IMR-90 (cell line): ENCODE measurements around the gene DDX60.

ENCODE experiments used
- CEBPB ChIP-seq: IDR thresholded peaks from 2 replicates; pipeline ENCODE4 v1.6.1; 2012; ENCODE audit warnings: low read depth, low read length, improper control_type of control experiment
- CHD1 ChIP-seq: IDR thresholded peaks from 2 replicates; pipeline ENCODE4 v1.6.1; 2012; ENCODE audit warnings: low read depth, low read length, improper control_type of control experiment
- FOS ChIP-seq: fragments of 150-350 bp; IDR thresholded peaks from 2 replicates; pipeline ENCODE4 v1.6.1; 2016; ENCODE audit warnings: low read depth, low read length
- MAZ ChIP-seq: IDR thresholded peaks from 2 replicates; pipeline ENCODE4 v1.6.1; 2012; ENCODE audit warnings: low read depth, mild to moderate bottlenecking, low read length, improper control_type of control experiment, moderate library complexity, borderline replicate concordance
- POLR2A ChIP-seq: IDR thresholded peaks from 2 replicates; pipeline ENCODE4 v1.6.1; 2012; ENCODE audit warnings: mild to moderate bottlenecking, low read depth, low read length
- RFX5 ChIP-seq: IDR thresholded peaks from 2 replicates; pipeline ENCODE4 v1.8.0; 2012; ENCODE audit warnings: low read depth, mild to moderate bottlenecking, low read length, moderate library complexity
- TF ChIP-seq, protein P1 (sequence below): conservative IDR thresholded peaks from 2 replicates; pipeline ENCODE4 v1.5.1; 2012; ENCODE audit warnings: mild to moderate bottlenecking, low read depth, low read length, improper control_type of control experiment
- TF ChIP-seq, protein P2 (sequence below): fragments of 150-350 bp; IDR thresholded peaks from 2 replicates; pipeline ENCODE4 v1.6.1; 2017; ENCODE audit warnings: mild to moderate bottlenecking, antibody characterized with exemption, low read length, low read depth

DNA sequence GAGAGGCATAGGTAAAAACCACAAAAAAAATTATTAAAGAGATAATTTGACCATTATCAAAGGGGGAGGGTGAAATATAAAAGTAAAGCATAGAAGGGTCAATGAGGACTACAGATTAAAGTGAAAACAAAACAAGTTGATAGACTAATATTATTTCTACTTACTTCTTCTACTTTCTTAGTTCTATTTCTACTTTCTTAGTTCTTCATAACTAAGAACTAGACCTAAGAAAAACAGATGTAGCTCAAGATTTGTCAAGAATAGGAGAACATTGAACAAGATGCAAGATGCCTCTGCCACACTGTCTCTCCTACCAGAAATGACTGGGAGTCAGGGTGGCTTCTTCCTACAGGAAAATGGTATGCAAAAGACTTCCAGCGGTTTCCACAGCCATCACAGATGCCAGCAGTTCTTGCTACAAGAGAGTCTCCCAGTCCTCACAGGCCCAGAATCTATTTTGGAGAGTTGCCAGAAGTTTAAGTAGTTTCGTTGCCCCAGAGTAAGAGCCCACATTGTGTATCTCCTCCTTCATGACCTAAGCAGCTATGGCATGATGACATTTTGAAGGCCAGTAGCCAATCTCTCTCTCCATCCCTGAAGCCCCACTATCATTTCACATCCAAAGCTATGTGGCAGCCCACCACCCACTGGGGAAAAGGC lies 42.9 kb upstream of the DDX60 start:
- TF ChIP-seq, protein P1, sequence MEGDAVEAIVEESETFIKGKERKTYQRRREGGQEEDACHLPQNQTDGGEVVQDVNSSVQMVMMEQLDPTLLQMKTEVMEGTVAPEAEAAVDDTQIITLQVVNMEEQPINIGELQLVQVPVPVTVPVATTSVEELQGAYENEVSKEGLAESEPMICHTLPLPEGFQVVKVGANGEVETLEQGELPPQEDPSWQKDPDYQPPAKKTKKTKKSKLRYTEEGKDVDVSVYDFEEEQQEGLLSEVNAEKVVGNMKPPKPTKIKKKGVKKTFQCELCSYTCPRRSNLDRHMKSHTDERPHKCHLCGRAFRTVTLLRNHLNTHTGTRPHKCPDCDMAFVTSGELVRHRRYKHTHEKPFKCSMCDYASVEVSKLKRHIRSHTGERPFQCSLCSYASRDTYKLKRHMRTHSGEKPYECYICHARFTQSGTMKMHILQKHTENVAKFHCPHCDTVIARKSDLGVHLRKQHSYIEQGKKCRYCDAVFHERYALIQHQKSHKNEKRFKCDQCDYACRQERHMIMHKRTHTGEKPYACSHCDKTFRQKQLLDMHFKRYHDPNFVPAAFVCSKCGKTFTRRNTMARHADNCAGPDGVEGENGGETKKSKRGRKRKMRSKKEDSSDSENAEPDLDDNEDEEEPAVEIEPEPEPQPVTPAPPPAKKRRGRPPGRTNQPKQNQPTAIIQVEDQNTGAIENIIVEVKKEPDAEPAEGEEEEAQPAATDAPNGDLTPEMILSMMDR: no peak
- TF ChIP-seq CHD1 (no peak), RFX5 (no peak), FOS (no peak), POLR2A (no peak), MAZ (no peak), CEBPB (no peak)
- TF ChIP-seq, protein P2, sequence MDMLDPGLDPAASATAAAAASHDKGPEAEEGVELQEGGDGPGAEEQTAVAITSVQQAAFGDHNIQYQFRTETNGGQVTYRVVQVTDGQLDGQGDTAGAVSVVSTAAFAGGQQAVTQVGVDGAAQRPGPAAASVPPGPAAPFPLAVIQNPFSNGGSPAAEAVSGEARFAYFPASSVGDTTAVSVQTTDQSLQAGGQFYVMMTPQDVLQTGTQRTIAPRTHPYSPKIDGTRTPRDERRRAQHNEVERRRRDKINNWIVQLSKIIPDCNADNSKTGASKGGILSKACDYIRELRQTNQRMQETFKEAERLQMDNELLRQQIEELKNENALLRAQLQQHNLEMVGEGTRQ: no peak
